Fibroblast of skin of abdomen (primary cell): ENCODE results near the gene AJAP1.
A peak's percentile ranks its signal among the peaks of the same experiment; 100 is the strongest.

ENCODE experiments used
- DNase-seq: peaks from one replicate; pipeline ENCODE4 v3.0.0-alpha.2; 2013

The AJAP1 gene

GRCh38 chr1:4702932-4703331 lies 48.5 kb downstream of the AJAP1 start:
- DNase-seq: peak; percentile 81

GRCh38 chr1:4703646-4704045 lies 49.2 kb downstream of the AJAP1 start:
- no peak for DNase-seq

GRCh38 chr1:4708840-4709507 lies 54.6 kb downstream of the AJAP1 start:
- no peak for DNase-seq

DNA sequence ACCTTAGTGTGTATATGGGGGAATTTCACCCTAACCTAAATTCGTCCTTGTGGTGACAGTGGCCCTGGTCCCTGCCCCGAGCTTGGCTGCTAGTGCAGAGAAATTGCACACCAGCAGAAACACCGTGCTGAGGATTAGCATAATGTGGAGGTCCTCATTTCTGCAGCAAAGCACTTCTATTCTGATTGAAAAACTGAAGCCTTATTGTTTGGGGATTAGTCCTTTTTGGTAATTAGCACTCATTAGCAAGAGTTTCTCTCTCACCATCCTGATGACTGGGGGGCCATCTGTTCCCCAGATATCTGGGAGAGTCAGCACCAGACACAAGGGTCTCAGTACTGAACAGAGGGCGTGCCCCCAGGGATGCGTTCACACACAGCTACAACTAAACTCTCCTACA lies 55.2 kb downstream of the AJAP1 start:
- DNase-seq: no peak

GRCh38 chr1:4710592-4711415 lies 56.4 kb downstream of the AJAP1 start:
- no peak for DNase-seq

DNA sequence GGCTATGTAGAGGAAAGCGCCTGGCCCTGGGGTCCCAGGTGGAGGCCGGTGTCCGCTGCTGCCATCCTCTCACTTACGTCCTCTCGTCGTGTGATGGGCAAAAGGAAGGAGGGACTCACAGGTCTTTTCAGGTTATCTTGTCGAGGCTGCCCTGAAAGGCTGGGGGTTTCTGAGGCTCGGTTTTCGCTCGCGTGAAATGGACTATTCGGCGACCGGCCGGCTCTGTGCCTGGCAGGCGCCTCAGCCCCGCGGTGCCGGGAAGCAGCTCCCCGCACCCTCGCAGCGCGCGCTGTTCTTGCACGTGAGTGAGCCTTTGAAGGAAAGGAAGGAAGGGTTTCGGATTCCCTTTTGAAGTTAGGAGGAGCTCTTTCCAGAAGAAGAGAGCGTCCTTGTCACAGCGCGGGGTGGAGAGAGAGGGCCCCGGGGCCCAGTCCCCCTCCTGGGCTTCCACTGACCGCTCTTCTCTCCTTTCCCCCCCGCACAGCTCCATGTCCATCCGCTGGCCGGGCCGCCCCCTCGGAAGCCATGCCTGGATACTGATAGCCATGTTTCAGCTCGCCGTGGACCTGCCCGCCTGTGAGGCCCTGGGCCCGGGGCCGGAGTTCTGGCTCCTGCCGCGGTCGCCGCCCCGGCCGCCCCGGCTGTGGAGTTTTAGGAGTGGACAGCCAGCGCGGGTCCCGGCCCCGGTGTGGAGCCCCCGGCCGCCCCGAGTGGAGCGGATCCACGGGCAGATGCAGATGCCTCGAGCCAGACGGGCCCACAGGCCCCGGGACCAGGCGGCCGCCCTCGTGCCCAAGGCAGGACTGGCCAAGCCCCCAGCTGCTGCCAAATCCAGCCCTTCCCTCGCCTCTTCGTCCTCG lies 57.2 kb downstream of the AJAP1 start:
- DNase-seq: no peak

DNA sequence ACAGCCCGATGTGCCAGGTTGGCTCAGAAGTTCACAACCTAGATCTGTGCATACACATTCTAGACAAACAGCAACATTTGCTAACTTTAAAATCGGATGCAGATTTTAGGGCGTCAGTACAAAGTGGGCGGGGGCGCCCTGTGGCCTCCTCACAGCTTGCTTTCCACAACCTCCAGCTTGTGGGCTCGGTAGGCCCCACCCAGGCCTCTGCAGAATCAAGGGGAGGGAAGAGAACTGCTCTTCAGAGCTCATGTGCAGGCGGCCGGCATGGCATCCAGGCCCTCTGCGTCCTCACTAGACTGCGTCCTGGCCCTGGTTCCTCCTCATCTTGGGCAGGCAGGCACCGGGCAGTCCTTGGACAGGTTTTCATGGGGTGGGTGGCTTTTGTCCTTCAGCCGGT lies 59.3 kb downstream of the AJAP1 start:
- no peak for DNase-seq

DNA sequence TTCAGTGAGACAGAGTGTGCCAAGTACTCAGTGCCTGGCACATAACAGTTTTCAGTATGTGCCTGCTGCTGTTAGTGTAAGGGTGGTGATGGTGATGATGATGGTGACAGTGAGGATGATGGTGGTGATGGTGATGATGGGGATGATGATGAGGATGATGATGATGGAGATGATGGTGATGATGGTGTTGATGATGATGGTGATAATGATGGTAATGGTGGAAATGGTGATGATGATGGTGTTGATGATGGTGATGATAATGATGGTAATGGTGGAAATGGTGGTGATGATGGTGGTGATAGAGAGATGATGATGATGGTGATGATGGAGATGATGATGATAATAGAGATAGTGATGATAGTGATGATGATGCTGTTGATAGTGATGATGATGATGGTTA lies 62.0 kb downstream of the AJAP1 start:
- DNase-seq: no peak

- DNase-seq: no peak
Measured at GRCh38 chr1:4718071-4718470, 63.7 kb downstream of the AJAP1 start.

DNA sequence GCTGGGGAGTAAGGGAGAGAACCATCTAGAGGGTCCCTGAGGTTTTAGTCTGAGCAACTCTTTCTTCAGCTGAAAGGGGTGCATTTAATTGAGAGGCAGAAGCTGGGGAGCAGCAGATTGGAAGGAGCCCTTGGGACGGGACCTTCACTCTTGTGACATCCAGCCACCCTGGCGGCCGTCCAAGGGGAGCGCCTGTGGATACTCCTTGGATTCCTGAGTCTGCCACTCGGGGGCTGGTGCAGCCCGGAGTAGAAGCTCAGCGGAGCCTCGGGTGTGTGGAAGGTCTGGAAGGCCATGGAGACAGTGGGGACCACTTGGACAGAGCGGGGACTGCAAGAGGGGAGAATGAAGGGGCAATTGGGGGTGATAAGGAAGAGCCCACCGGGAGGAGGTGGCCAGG lies 68.7 kb downstream of the AJAP1 start:
- no peak for DNase-seq

- DNase-seq: no peak
Measured at GRCh38 chr1:4724001-4724400, 69.6 kb downstream of the AJAP1 start.

- DNase-seq: no peak
Measured at GRCh38 chr1:4724695-4725250, 70.4 kb downstream of the AJAP1 start.

GRCh38 chr1:4725416-4725815 lies 71.0 kb downstream of the AJAP1 start:
- DNase-seq: no peak

DNA sequence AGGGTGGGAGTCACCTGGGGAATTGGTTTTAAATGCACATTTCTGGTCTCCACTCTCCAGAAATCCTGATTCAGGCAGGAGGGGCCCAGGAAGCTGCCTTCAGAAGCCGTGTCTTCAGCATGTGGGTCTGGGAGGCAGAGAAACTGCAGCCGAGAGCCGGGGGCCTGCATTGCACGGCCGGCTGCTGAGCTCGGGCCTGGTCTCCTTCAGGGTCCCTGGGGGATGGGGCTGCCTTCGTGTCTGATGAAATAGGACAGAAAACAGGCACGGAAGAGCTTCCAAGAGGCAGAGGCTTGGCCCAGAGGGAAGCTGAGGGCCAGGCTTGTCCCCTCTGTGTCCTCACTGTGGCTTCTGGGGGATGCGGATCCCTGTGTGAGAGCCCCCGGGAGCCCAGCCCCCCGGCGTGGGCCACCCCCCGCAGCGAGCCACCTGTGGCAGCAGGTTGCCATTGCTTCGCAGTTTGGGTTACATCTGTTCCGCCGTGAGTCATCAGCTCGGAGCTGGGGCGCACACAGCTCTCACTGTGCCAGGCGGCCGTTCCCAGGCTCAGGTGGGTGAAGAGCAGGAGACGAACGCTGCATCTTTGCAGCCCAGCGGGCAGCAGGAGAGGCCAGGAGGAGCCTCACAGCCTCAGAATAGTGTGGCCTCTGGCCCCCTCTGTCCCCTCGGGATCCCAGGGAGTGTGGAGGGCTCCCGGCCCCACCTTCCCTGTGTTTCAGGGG lies 72.4 kb downstream of the AJAP1 start:
- no peak for DNase-seq

DNA sequence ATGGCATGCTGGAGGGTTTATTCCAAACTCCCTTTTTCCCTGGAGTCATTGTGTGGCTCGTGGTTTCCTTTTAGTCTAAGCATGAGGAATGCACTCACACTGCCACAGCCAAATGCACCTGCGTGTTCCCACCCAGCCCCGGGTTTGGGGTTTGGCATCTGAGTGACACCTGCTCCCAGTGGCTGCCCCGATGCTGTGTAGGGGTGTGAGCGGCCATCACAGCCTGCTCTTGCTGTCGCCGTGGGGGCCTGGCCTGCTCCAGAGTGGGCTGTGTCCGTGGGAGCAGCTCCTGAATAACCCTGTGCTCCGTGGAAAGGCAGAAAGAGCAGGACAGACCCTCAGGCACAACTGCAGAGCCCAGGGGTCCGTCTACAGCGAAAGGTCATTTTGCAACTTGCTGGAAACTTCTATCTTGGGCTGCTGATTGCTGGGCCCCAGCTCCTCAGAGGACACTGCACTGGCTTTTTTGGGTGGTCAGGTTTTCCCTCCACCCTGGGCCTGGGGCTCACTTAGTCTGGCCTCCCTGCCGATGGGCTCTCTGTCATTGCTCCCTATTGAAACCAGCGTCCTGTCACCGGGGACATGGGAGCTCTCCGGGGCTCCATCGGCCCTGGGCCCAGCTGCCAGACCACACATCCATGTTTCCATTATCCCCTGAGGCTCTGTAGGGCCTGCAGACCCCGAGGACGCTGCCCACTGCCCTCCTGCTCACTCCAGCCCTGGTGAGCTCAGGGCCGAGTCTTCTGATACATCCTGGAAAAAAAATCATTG lies 74.1 kb downstream of the AJAP1 start:
- DNase-seq: no peak

- no peak for DNase-seq
Measured at GRCh38 chr1:4729090-4729471, 74.7 kb downstream of the AJAP1 start.

DNA sequence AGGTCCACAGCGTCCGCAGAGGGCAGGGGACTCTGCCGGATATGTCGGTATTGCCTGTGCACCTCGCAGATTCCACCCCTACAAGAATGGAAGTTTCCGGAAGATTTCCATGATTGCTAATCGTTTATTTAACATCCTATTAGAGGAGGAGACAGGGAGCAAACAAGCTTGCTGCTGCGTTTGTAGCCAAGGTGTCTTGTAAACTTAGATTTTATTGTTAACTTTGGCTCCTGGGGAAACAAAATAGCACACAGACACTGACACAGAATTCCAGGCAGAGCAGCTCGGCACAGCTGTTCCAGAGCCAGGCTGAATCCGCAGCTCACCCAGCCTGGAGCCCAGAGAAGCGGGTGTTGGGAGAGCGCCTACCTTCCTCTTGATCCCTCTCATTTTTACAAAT lies 75.7 kb downstream of the AJAP1 start:
- DNase-seq: no peak

DNA sequence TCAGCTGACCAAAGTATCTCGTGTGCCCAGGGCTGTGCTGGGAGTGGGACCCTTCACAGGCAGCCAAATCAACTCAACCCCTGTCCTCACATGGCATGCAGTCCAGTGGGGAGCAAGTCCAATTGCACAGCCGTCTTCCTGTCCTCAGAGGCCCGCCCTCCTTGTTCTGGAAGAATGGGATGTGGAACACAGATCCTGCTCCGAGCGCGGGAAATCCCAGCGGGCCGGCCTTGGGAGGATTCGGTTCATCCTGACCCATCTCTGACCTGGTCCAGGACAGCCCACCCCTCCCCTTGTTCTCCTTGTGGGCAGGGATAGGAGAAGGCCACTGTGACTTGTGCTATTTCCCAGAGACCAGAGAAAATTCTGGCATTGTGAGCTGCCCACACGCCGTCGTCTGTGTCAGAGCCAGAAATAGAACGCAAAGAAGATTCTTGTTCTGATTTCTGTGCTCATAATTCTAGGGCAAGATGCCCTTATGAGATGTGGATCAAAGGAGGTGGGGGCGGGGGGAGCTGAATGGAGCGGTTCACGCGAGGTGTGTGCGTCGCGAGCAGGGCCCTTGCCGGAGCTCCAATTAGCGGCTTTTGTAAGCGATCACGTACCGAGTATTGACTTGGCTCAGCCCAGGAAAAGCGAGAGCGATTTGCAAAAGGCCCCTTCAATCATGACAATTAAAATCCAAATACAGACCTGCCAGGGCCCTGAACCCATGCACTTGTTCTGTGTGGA lies 79.2 kb downstream of the AJAP1 start:
- DNase-seq: no peak

DNA sequence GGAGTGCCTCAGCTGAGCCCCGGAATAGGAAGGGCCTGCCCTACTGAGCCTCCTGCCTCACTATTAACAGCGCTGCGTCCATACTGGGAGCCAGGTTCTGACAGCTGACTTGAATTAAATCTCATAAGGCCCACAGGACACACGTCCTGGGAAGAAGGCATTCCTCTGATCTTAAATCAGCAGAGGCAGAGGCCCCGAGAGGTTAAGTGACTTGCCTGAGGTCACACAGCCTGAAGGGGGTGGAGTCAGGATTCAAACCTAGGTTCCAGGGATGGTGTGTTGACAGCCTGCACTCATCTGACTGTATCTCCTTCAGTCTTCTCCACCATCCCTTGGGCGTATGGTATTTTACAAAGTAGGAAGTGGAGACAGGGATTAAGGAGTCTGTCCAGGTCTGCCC lies 79.8 kb downstream of the AJAP1 start:
- no peak for DNase-seq

DNA sequence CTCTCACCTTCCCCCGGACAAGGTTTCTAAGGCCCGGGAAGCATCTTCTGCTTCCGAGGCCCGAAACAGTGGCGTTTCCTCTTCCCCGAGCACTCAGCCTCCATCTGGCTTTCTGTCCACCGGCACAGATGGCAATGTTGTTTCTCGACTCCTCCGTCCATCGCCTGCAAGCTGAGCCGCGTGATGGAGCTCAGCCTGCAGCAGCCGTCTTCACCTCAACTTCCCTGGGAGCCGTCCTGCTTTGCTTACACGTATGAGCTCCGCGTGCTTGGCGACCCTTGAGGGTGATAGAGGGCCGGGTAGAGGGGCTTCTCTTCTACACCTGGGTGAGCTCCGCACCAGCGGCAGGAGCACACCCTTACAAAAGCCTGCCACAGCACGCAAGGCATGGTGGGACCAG lies 80.4 kb downstream of the AJAP1 start:
- no peak for DNase-seq

- DNase-seq: no peak
Measured at GRCh38 chr1:4736254-4736653, 81.8 kb downstream of the AJAP1 start.
